GM12874 (cell line): Measurements from ENCODE around the gene SPATA19.

ENCODE experiments used
- TF ChIP-seq, protein P1 (sequence below): IDR thresholded peaks from 2 replicates; pipeline ENCODE4 v1.5.1; 2011; ENCODE audit warnings: low read depth, mild to moderate bottlenecking, control low read depth, low read length, moderate library complexity; ENCODE audit not compliant: insufficient read depth

Gene SPATA19

DNA sequence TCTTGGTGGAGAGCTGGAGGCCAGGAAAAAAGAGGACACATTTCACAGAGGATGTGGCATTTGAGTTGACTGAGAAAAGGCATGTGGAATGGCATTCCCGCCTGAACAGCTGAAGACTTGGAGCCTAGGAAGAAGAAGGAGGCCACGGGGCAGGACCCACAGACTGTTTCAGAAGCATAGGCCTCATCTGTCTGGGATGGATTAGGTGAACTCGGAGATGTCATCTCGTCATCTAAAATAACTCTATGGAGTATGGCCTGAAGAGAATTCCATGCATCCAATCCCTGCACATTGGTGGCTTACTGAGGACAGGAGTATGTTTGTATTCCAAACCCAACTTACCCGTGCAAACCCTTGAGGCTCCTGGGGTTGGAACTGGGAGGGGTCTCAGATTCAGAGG, 16.4 kb downstream of the SPATA19 start:
- TF ChIP-seq, protein P1, sequence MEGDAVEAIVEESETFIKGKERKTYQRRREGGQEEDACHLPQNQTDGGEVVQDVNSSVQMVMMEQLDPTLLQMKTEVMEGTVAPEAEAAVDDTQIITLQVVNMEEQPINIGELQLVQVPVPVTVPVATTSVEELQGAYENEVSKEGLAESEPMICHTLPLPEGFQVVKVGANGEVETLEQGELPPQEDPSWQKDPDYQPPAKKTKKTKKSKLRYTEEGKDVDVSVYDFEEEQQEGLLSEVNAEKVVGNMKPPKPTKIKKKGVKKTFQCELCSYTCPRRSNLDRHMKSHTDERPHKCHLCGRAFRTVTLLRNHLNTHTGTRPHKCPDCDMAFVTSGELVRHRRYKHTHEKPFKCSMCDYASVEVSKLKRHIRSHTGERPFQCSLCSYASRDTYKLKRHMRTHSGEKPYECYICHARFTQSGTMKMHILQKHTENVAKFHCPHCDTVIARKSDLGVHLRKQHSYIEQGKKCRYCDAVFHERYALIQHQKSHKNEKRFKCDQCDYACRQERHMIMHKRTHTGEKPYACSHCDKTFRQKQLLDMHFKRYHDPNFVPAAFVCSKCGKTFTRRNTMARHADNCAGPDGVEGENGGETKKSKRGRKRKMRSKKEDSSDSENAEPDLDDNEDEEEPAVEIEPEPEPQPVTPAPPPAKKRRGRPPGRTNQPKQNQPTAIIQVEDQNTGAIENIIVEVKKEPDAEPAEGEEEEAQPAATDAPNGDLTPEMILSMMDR, result no peak

DNA sequence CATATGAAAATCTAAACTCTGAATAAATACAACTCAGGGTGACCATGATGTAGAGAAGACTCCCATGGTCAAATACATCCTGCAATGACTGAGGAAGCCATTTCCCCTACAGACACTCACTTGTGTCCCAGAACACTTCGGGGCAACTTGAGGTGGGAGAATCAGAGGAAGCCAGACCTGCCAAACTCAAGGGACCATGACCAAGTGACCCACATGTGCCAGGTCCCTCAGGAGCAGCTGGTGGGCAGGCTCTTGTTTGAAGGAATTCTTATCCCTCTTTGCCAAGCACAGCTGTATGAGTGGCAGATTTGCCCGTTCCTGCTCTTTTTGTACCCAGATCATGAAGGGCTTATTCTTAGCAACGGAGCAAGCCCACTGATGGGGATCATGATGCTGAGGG, 17.8 kb downstream of the SPATA19 start:
- TF ChIP-seq, protein P1, result no peak

DNA sequence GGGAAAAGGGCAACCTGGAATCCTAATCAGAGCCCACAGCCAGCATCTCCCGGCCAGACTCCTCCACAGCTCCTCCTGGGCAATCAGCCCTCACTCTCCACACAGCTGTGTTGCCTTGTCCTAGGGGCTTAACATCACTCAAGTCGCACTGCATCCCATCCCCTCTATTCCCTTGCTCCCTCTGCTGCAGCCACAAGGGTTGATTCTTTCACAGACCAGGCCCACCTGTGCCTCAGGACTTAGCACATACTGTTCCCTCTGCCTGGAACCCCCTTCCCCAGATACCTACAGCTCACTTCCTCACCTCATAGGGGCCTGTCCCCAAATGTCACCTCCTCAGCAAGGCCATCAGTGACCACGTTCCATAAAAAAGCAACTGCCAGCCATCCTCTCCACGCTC, 18.4 kb downstream of the SPATA19 start:
- TF ChIP-seq, protein P1, result no peak

DNA sequence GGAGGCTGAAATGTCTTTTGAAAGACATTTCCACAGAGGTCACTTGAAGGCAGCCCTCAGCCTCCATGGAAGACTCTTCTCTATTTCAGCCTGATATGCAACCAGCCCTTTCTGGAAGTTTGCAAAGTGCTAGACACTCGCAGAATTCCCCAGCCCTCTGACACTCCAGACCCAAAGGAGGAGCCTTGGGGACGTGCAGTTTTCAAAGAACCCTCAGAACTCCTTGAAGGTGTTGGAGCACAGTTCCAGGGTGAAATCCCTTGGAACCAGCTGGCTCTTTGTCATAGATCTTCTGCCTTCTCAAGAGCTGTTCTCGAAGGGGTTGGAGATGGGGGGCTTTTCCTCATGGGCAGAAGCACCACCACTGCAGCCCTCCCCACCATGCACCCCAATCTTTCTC, 19.6 kb downstream of the SPATA19 start:
- TF ChIP-seq, protein P1, result no peak

DNA sequence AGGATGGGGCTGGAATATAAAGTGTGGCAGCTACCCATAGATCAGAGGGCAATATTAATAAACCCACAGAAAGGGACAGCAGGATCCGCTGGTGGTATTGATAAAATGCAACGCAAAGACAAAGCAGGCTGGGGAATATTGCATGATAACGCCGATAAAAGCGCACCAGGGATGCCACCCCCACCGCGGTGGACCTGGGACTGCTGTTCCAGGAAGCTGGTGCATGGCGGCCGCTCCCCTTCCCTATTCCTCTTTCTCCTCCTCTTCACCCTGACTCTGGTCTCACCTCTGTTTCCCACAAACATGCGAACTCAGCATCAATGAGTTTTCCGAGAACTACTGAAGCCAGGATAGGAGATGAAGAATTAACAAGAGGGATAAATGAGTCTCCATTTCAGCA, 20.2 kb downstream of the SPATA19 start:
- TF ChIP-seq, protein P1, result no peak

DNA sequence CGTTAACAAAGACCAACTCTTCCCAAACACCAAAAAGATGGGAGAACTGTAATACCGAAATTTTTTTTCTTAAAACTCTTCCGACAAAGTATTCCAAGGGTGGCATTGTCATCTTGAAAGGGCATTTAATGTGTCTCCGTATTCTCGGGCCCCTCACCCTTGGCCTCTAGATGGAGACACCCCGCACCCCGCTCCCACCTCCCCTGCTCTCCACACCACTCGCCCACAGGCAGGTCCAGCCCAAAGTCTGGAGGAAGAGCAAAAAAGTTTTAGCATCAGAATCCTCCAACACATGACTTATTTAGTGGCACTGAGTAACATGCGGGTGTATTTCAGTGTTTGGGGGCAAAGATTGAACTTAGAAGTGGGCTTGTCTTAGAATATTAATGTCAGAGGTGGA, 20.7 kb downstream of the SPATA19 start:
- TF ChIP-seq, protein P1, result no peak

DNA sequence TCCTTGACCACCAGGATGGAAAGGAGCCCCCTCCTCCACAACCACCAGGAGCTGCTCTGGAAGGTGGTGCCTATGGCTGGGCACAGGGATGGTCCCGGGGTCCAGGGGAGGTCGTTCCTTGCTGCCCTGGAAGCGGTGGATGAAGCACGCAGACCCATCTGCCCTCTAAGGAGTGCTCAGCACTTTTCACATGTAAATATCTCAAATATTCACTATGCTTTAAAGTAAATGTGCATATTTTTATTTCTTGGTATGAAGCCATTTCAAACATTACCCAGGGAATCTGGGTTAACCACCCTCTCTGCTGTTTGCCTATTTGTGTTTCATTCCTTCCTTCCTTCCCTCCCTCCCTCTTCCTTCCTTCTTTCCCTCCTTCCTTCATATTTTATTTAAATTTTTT, 21.7 kb downstream of the SPATA19 start:
- TF ChIP-seq, protein P1, result no peak

DNA sequence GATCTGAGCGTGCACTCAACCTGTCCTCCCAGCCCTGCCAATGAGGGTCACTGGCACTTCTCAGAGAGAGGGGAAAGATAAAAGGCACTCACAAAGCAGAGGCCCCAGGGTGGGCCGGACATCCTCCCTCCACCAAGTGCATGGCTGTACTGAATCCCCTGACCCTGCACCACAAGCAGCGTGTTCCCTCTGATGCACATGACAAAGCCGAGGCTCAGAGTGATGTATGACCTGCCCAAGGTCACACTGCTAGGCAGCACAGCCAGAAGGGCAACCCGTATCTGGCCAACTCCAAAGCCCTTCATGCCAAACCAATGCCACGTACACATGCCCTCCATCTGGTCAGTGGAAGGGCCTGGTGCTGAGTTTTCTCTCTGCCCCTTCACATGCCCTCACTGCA, 22.1 kb downstream of the SPATA19 start:
- TF ChIP-seq, protein P1, result no peak
